ENCODE results near the gene METTL1. TPM values are rescaled to one million over a fixed set of nuclear protein-coding genes. Genes with fewer than 3 reads are reported as not detected.

METTL1 gene
- total RNA-seq, 1 donor from 2014 or later = 10.6 TPM

DNA sequence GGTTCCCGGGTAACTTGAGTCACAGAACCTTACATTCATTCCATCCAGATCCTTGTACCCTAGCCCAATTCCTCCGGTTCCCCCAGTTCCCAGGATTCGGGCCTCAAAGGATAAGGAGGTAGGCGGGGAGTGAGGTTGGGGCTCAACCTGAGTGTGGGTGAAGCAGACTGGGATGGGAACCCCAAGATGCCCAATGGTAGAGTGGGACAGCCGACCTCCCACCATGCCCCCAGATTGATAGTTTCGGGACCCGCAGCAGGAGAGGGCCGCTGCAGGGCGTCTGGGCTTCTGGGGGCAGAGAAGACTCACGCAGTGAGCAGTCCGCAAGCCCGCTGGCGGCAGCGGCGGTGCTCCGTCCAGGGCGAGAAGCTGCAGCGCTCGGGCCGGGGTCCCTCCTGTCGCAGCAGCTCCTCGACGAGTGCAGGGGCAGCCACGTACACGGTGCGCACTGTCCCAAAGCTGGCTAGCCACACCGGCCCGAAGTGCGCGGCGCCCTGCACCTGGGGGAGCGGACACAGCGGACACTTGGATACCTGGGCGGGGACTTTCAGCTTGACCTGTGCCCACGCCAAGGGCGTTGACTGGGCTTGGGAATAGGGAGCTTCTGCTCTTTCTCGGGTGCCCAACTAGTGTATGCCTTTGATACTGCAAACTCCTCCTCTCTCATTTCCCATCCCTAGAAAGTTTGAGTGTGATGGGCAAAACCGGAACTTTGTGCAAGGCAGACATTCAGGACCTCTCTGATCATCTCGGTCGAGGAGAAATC, 6.0 kb downstream of the METTL1 start:
- Mint-ChIP-seq H3K27ac (ENCODE audit: unreplicated experiment) (no peak overlapping the region), H3K27me3 (ENCODE audit: unreplicated experiment) (peaks cover 32% of the 10 kb centered on the region), H3K36me3 (ENCODE audit: low read depth, unreplicated experiment) (peaks cover 8% of the 10 kb centered on the region), H3K4me3 (ENCODE audit: unreplicated experiment) (peak overlapping the region; percentile 65), H3K4me1 (ENCODE audit: unreplicated experiment) (peaks cover 28% of the 10 kb centered on the region), H3K9me3 (ENCODE audit: unreplicated experiment) (no peaks in the 10 kb centered on the region)
- DNase-seq (ENCODE audit: low spot score) = no peak
- no peak for TF ChIP-seq CTCF (IDR thresholded peaks at IDR 0.05; ENCODE audit: unreplicated experiment)

DNA sequence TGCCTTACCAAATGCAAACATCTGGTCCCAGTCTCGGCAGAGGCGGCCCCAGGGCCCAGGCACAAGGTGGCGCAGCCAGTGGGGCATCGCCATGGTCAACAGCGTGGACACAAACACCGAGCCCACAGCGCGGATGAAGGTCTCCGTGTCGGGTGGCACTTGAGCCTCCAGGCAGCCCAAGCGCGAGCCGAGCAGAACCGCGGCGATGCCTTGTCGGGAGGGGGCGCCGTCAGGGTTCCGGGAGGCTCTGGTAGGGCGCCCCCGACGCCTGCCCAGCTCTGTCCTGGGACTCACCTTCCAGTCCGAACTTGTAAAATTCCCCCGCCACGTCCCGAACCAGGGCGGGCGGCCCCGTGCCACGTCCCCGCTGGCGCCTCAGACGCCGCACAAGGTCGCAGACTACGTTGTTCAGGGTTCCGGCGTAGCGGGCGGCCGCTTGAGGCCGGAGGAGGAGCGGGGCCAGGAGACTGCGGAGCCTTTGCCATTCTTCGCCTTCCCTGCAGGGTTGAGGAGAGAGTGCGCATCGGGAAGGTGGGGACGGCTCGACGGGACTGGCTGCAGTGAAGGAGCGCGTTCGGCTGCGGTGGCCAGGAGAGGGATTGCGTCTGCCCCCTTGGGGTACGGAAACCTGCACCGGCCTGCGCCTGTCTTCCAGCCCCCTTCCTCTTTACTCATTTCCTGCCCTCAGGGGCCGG, 6.8 kb downstream of the METTL1 start:
- no peak overlapping the region for H3K4me3 Mint-ChIP-seq (ENCODE audit: unreplicated experiment)

GRCh38 chr12:57764662-57765002, 7.3 kb downstream of the METTL1 start:
- Mint-ChIP-seq H3K27ac (ENCODE audit: unreplicated experiment) (no peak overlapping the region), H3K4me3 (ENCODE audit: unreplicated experiment) (peak overlapping the region; percentile 85), H3K9me3 (ENCODE audit: unreplicated experiment) (no peaks in the 10 kb centered on the region), H3K36me3 (ENCODE audit: low read depth, unreplicated experiment) (peaks cover 3% of the 10 kb centered on the region), H3K27me3 (ENCODE audit: unreplicated experiment) (peaks cover 28% of the 10 kb centered on the region), H3K4me1 (ENCODE audit: unreplicated experiment) (peaks cover 24% of the 10 kb centered on the region)
- DNase-seq (ENCODE audit: low spot score) = no peak
- no peak for TF ChIP-seq CTCF (IDR thresholded peaks at IDR 0.05; ENCODE audit: unreplicated experiment)

More for the DNA sequence above, 6.8 kb downstream of the METTL1 start:
- H3K9me3 Mint-ChIP-seq (ENCODE audit: unreplicated experiment) = no peaks in the 10 kb centered on the region
- no peak for TF ChIP-seq CTCF (IDR thresholded peaks at IDR 0.05; ENCODE audit: unreplicated experiment)
- H3K4me1 Mint-ChIP-seq (ENCODE audit: unreplicated experiment) = peaks cover 28% of the 10 kb centered on the region
- no peak overlapping the region for H3K27ac Mint-ChIP-seq (ENCODE audit: unreplicated experiment)
- H3K27me3 Mint-ChIP-seq (ENCODE audit: unreplicated experiment) = peaks cover 29% of the 10 kb centered on the region
- peaks cover 8% of the 10 kb centered on the region for H3K36me3 Mint-ChIP-seq (ENCODE audit: low read depth, unreplicated experiment)
- DNase-seq (ENCODE audit: low spot score) = peak; percentile 44

DNA sequence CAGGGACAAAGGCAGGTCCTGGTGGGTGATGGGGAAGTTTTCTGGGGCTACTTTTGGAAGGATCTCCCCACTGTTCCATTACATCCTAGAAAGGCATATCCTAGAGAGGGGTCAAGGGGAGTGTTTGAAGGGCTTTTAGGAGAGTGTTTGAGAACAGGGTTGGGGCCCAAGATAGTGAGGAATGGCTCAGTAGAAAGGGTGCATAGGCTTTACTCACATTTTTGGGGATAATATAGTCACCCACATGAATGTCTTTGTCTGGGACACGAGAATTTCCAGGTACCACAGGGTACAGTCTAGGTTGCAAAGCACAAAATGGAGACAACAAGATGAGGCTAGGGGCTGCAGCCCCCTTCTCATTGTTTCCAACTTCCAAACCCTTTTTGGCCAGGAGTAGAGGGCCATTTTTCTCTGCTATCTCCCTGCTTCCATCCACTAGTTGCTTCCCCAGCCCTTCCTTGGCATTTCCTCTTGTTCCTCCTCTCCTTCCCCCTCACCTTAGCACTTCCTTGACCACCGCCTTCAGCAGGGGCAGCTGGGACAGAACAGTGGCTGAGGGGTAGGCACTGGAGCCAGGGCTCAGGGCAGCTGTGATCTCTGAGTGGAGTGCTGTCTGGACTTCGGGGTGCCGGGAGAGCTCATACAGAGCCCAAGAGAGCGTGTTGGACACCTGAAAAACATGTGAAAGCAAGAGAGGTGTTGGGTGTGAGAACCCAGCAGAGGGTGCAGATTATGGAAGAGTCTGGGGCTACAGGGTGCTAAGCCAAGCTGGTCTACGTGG, 7.8 kb downstream of the METTL1 start:
- peak overlapping the region; percentile 85 for H3K4me3 Mint-ChIP-seq (ENCODE audit: unreplicated experiment)

More for the DNA sequence above, 7.8 kb downstream of the METTL1 start:
- no peak for TF ChIP-seq CTCF (IDR thresholded peaks at IDR 0.05; ENCODE audit: unreplicated experiment)
- Mint-ChIP-seq H3K27ac (ENCODE audit: unreplicated experiment) (peak overlapping the region; percentile 72), H3K36me3 (ENCODE audit: low read depth, unreplicated experiment) (peaks cover 3% of the 10 kb centered on the region), H3K9me3 (ENCODE audit: unreplicated experiment) (no peaks in the 10 kb centered on the region), H3K4me1 (ENCODE audit: unreplicated experiment) (peaks cover 23% of the 10 kb centered on the region), H3K27me3 (ENCODE audit: unreplicated experiment) (peaks cover 28% of the 10 kb centered on the region)
- no peak for DNase-seq (ENCODE audit: low spot score)

Measured in endothelial cell (in vitro differentiated cells).